ENCODE measurements around the gene VRK2. TPM values are rescaled to one million over a fixed set of nuclear protein-coding genes. Genes with fewer than 3 reads are reported as not detected.

The VRK2 gene
- total RNA-seq, 1 donor, result 29.4 TPM

- TF ChIP-seq CTCF (IDR thresholded peaks at IDR 0.05; ENCODE audit: insufficient read depth, low read depth, low read length), result no peak
- DNase-seq (ENCODE audit: low read depth), result peak; percentile 73
- H3K4me3 ChIP-seq (ENCODE audit: low read depth, low read length), result no peak overlapping the region
Measured at GRCh38 chr2:58042486-58042970, 4.1 kb upstream of the VRK2 start.

DNA sequence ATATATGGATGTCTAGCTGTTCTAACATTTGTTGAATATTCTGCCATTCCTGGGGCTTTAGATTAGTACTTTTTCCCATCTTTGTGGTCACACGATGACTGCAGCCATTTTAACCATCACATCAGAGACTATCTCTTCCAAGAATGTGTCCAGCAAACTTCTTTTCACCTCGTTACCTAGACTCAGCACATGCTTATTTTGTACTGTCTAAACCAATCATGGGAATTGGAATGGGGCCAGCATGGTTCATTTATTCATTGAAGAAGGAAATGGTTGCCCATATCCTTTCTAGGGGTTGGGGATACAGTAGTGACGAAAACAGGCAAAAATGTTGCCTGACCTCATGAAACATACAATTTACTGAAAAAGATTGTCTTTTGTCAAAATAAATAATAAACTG is 2.5 kb upstream of the VRK2 start:
- no peak overlapping the region for H3K4me3 ChIP-seq (ENCODE audit: low read depth, low read length)
- no peak for TF ChIP-seq CTCF (IDR thresholded peaks at IDR 0.05; ENCODE audit: insufficient read depth, low read depth, low read length)
- no peak for DNase-seq (ENCODE audit: low read depth)

GRCh38 chr2:58045580-58046334 is 849 bp upstream of the VRK2 start:
- H3K4me3 ChIP-seq (ENCODE audit: low read depth, low read length), result peak overlapping the region; percentile 77
- no peak for DNase-seq (ENCODE audit: low read depth)
- TF ChIP-seq CTCF (IDR thresholded peaks at IDR 0.05; ENCODE audit: insufficient read depth, low read depth, low read length), result no peak

GRCh38 chr2:58046335-58046584 is 346 bp upstream of the VRK2 start:
- no peak for TF ChIP-seq CTCF (IDR thresholded peaks at IDR 0.05; ENCODE audit: insufficient read depth, low read depth, low read length)
- DNase-seq (ENCODE audit: low read depth), result no peak
- H3K4me3 ChIP-seq (ENCODE audit: low read depth, low read length), result peak overlapping the region; percentile 77

- no peak for TF ChIP-seq CTCF (IDR thresholded peaks at IDR 0.05; ENCODE audit: insufficient read depth, low read depth, low read length)
- DNase-seq (ENCODE audit: low read depth), result no peak
- H3K4me3 ChIP-seq (ENCODE audit: low read depth, low read length), result peak overlapping the region; percentile 77
Measured at GRCh38 chr2:58047373-58047935, 848 bp downstream of the VRK2 start.

DNA sequence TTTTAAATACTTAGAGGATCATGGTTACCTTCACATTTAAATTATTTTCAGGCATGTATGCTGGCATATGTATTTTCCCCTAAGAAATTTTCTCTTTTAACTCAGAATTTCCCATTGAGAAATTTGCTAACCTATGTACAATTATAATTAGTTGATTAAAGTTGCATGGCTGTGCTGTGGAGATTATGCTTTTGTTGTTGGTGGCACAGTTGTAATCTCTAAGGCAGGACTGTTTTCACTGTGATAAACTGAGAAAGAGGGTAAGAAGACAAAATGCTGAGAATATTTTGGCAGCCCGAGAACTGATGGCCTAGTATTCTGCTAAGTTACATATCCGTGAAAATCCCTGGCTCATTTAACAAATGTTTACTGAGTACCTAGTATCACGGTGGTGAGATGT is 1.4 kb downstream of the VRK2 start:
- DNase-seq (ENCODE audit: low read depth), result no peak
- H3K4me3 ChIP-seq (ENCODE audit: low read depth, low read length), result peak overlapping the region; percentile 77
- TF ChIP-seq CTCF (IDR thresholded peaks at IDR 0.05; ENCODE audit: insufficient read depth, low read depth, low read length), result no peak

GRCh38 chr2:58051445-58051844 is 4.8 kb downstream of the VRK2 start:
- H3K4me3 ChIP-seq (ENCODE audit: low read depth, low read length), result no peak overlapping the region
- no peak for TF ChIP-seq CTCF (IDR thresholded peaks at IDR 0.05; ENCODE audit: insufficient read depth, low read depth, low read length)
- no peak for DNase-seq (ENCODE audit: low read depth)

Measured in fibroblast of villous mesenchyme (primary cell).